ENCODE results near the gene ROR2.

ROR2 gene

DNA sequence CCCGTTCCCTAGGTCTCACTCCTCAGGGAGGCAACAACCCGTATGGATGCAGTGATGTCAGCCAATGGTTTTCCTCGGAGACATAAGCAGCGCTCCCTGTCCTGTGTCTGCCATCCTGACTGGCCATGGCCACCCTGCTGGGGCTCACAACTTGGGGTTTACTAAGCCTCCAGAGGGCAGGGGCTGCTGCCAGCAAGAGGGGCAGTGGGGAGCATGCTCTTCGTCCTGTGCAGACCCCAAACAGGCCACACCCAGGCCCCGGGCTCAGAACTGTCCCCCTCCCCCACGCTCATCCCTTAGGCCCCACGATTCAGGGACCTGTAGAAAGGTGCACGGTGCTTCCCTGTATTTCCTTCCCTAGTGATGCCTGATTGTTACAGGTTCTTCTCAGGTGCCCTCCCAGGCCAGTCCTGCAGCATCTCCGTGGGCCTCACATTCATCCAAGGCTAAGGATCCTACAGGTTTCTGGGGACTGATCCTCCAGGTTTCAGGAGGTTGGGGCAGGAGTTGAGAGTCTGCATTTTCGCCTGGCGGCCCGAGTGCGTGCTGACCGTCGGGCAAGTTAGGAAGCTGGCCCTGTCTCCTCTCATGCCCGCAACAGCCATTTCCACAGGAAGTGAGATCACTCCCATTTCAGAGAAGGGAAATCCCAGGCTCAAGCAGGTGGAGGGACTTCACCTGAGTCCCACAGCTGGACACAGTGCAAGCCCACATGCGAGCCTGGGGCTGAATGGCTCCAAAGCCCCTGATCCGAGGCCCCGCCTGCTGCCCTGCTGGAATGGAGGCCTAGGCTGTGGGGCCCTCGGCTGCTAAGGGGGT, 217.6 kb downstream of the ROR2 start:
- DNase-seq, result no peak

DNA sequence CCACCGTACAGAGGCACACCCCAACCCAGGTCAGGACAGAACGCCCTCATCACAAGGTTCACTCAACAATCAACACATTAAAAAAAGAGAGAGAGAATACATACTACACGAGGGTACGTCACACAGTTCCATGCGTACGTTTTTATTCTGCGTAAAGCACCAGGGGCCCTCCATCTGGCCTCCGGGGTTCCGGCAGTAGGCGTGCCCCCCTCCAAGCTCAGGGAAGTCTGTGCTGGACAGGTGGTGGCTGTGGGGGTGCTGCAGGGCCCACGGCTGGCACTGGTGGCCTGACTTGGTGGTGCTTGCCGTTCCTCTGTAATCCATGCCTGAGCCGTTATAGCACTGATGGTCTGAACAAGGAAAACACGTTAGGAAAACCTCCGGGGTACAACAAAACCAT, 219.2 kb downstream of the ROR2 start:
- no peak for DNase-seq

DNA sequence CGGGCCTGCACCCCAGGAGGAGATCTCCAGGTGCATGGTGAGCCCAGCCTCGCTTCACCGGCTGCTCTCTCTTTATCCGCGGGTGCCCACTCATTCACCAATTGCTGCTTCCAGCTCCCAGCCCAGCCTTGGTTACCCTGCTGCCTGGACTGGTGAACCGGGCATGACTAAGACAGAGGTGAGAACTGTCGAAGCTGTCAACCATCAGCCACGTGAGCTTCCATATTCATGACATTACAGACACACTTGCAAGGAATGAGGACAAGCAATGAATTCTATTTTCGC, 220.5 kb downstream of the ROR2 start:
- no peak for DNase-seq

DNA sequence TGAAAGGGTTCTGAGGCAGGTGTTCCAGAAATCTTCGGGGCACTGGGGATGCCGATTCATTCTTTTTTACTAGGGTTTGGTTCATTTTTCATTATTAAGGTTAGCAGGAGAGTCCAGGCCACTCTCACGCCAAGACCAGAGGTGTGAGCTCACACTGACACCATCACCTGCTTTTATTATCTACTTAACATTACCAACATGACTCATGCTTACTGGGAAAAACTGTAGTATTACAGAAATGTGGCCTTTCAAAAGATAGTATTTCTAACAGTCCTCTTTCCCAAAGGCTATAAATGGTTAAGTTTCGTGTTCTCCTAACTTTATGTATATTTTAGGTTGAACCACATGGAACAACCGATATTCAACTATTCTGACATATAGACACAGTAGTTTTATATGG, 222.1 kb downstream of the ROR2 start:
- no peak for DNase-seq

DNA sequence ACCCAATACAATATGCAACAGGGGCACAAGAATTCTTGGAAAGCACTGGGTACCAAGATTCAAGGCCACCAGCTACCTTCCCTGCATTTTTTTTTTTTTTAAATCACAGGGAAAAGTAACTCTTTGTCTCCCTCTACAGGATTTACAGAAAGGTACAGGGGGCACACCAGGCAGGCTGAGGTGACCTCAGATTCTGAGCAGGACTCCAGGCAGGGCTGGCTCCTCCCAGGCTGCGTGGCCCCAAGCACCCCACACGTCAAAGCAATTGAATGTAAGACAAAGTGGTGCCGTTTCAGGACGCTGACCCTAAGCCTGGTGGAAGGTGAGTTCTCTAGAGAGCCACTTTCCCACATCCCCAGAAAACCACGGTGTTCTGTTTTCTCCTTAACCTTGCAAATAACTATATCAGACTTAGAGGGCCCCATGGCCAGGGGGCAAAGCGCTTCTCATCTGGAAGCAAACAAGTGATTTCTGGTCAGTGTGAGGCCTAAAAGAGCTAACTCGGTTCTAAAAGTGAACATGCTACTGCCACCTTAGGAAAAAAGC, 222.6 kb downstream of the ROR2 start:
- peak; percentile 48 for DNase-seq

DNA sequence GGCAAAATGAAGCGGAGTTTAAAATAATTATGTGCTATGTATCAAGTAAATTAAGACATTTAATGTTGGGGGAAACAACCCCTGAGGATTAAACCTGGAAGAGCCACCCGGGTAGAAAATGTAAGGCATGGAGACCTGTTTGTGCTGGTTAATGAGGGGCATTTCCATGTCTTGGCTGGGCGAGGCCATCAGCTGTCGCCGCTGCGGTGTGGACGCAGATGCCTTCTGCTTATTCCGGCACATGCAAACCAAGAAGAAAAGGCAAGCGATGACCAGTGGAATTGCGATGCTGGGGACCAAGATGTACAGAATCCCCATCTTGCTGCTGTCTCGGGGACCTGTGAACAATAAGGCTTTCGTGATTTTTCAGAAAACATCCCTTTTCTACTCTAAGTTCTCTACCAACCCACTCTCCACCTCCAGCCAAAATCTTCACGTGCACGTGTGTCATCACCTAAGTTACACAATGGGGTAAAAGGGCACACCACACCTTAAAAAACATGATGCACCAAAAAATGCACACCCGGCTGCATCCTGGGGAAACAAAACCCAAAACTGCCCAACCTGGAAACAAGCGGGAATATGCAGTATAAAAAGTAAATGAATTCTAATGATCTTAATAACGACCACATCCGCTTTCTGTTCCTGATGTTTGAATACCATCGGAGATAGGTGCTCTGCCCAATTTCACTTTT, 223.5 kb downstream of the ROR2 start:
- DNase-seq, result no peak

DNA sequence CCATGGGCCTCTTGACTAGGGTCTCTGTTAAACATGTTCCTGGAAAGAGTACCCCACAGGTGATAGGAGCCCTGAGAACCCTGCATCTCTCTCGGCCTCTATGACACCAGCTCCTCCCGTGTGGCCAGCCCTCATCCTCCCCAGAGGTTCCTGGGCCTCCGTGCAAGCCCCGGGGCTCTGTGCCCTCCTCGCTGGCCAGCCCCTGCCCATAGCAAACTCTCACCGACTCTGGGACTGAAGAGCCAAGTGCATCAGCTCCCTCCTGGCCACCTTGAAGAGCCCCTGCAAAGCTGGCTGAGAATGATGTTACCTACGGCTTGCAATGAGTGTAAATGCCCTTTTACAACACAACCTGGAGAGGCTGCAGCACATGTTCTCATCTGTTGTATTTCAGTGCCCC, 224.4 kb downstream of the ROR2 start:
- DNase-seq, result no peak

DNA sequence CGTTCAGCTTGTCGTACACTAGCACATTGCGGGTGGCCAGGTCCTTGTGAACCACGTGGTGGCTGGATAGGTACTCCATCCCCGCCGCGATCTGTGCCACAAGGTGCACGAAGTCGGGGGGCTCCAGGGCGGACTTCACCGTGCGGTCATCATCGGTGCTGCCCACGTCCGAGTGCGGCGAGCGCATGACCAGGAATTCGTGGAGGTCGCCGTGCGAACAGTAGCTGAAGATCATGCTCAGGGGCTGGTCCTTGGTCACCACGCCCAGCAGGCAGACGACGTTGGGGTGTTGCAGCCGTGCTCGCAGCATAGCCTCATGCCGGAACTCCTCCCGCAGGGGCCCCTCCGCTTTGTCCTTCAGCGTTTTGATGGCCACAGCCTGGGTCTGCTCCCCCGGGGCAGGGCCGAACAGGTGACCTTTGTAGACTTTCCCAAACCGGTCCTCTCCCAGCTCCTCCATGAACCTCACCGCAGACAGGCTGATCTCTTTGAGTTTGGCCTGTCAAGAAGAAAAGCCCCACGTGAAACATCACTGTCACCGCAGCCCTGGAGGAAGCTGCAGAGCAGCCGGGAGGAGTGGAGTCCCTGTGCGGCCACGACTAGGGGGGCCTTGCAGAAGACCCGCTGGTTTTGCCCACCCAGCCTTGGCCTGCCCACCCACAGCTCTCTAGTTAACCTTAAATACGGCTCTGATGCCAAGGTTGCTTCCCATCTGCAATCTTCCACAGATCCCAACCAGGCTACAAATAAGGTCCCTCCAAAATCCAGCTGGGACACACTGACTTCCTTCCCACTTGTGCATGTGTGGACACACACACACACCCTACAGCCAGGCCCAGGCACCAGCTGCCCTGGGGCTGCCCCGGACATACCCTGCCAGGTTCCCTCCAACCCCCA, 225.2 kb downstream of the ROR2 start:
- no peak for DNase-seq

DNA sequence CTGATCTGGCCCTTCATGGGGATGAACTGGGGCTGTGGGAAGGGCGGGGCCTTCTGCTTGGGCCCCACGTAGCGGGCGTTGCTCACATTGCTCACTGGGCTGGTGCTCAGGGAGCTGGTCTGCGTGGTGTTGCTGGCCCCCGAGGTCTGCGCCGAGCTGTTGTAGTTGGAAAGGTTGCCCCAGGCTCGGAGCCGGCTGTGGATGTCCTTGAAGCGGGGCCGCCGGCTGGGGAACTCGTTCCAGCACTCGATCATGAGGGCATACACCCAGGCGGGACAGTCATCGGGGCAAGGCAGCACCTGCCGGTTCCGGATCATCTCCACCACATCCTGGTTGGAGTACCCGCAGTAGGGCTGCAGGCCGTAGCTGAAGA, 226.0 kb downstream of the ROR2 start:
- DNase-seq, result no peak

DNA sequence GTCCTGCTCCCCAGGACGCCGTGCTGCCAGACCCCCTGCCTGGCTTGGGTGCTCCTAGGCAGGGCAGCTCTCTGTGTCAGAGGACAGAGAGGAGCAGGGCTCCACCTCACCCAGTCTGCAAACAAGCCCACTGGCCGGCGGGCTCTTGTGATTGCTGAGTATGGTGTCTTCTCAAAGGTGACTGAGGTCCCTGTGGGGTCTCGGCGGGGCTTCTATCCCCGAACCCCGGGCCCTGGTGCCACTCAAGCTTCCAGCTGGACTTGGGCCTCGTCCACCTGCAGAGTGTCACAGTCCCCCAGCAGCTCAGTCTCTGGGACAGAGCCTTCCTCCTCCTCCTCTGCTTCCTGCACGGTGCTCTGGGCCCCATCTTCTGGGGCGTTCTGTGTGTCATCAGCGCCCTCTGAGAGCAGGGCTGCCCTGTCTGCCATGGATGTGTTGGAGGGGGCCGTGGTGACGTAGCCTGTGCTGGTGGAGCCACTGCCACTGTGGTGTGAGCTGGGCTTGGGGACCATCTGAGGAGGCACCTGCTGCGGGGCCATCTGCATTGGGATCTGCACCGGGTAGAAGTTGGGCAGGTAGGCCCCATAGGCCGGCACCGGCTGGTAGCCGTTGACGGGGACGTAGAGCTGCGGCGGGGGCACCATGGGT, 226.5 kb downstream of the ROR2 start:
- no peak for DNase-seq

DNA sequence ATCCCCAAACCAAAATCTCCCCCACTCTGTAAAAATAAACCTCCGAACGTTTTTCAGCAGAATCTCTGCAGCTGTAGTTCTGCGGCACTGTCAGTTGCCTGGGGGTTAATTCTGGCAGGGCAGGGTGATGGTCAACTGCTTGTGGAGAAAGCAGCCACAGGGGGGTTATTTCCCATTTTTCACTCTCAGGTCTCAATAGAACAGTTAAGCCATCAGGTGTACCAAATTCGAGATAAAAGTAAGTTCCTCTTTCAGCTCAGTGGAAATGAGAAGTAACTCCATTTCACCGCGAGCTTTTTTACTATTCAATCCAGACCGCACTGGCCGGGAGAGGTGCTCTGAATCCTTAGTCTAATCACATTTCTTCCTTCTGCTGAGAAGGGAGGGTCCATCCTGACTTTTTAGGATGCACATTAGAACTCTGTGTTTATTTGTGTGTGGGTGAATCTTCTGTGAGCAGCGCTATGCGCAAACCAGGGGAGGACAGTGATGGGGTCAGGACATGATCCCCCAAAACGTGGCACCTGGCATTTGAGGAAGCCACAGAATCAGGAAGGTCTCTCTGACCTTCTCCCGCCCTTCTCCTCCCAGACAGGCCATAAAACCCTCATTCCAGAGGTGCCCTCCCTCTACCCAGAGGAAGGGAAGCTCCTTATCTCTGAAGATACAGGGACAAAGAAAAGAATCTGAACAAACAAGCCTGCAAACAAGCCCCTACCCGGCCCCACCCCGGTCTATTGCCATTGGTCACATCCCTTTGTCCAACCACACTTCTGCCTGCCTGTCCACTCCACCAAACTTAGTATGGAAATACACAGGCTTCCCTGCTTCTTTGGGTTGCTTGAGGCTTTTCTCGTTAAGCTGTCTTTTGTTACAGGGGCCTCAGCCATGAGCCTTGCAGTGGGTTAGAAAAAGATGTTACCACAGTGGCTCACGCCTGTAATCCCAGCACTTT, 229.0 kb downstream of the ROR2 start:
- no peak for DNase-seq

DNA sequence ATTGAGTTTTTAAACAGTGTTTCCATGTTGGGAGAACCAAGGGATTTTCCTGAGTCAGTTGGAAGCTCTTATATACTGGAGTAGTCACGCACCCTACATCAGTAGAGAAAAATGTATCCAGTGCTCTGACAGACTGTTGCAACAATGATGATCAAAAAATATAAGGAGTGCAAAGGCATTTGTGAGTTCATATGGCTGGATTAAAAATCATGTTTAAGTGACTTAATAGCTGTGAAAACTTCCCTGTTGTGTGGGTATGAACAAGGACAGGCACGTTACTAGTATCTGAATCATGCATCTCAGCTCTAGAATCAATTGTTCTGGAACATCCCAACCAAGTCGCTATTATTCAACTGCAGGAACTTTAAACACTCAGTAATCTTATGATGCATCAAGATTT, 229.7 kb downstream of the ROR2 start:
- DNase-seq, result peak; percentile 55

DNA sequence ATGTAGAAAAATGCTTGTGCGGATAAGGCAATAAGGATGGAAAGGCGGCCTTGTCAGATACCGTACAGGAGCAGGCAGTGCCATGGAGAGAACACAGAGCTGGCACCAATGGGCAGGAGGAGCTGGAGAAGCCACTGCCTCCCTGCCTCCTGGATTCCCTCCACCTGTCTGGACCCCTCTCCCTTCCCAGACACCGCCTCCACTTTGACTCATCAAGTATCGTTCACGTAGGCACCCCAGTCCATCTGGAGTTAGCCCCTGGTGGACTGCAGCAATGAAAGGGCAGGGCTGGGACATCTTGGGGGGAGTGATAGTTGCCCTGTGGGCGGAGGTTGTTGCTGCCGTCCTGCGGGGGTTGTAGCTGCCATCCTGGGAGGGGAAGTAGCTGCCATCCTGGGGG, 232.0 kb downstream of the ROR2 start:
- DNase-seq, result no peak

DNA sequence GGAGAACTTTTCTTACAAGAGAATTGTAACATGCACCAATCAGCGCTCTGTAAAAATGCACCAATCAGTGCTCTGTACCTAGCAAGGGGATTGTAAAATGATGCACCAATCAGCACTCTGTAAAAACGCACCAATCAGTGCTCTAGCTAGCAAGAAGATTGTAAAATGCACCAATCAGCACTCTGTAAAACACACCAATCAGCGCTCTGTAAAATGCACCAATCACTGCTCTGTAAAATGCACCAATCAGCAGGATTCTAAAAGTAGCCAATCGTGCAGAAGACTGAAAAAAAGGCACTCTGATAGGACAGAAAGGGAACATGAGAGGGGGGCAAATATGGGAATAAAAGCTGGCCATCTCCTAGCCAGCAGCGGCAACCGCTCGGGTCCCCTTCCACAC, 233.2 kb downstream of the ROR2 start:
- no peak for DNase-seq

DNA sequence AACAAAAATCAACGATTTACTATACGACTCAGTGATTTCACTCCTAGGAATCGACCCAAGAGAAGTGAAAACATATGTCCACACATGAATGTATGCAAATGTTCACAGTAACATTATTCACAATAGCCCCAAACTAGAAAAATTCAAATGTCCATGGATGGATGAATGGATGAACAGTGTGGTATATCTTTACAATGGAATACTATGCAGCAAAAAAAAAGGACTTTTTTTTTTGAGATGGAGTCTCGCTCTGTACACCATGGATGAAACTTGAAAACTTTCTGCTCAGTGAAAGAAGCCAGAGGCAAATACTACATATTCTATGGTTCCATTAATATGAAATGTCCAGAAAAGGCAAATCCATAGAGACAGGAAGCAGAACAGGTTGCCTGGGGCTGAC, 233.8 kb downstream of the ROR2 start:
- no peak for DNase-seq

DNA sequence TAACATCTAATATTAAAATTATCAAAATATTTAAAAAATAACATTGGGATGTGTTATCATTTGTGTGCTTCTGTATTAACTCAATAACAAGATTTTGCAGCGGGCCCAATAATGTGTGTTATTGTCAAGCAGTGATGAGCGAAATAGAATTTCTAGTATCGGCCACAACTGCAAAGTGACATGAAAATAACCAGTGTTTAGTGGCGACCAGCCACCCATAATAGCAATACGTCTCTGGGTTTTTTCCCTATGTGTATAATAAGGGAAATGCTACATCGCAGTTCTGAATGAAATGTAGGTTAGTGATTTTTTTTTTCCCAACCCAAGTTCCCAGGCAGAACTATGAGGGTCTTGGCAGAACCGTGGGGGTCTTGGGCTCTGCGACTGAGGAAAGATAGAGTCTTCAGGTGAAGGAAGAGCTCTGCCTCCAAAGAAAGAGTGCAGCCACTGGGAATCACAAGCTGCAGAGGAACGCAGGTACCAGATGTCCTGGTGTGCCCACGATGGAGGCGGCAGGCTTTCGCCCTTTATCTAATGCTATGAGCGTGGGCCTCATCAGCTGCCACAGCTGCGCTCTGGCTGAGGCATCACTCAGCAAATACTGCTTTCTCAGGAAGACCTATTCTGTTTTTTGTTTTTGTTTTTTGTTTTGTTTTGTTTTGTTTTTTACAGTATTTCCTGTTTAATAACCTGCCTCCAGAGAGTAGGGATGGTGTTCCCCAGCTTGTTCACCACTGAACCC, 235.0 kb downstream of the ROR2 start:
- DNase-seq, result no peak

DNA sequence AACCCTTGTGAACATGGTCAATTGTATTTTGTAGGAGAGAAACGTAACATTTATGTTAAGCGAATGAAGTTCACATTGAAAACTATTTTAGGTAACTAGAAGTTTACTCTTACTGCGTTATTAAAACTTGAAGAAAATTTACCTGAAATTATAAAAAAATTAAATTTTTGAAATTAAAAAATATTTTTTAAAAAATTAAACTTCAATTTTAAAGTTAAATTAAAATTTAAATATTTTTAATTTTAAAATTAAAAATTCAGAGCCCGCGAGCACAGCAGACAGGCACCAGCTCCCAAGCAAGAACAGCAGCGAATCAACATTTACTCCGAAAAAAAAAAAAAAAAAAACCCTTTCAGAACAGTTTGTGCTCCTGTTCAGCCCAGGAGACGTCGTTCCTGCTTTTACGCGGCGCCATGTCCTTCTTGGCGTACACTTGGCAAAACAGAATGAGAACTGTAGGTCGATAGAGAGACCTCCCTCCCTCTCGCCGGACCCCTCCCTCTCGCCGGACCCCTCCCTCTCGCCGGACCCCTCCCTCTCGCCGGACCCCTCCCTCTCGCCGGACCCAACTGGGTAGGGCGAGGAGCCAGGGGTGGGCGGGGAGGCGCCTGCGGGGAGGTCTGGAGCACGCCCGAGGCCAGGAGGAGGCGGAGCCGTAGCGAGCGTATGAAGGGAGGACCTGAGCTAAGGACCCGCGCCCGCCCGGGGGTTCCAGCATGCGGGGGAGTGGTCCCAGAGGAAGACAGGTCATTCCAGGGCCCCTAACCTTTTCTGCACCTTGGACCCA, 235.8 kb downstream of the ROR2 start:
- DNase-seq, result peak; percentile 49

DNA sequence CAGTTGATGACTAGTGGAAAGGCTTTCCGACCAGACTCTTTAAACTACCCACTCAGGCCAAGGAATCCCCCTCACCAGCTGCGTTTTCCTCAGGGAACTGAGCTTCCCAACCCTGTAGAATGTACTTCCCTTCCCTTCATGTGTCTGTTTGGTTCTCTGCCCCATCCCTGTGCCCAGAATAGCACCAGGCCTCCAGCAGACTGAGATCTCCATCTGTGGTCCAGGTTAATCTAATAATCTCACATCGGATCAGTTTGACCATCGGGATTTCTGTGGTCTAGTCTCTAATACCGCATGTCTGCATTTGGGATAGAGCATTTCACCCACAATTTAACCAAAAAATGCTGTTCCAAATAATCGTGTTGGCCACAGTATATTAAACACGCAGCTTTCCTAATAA, 237.2 kb downstream of the ROR2 start:
- no peak for DNase-seq

DNA sequence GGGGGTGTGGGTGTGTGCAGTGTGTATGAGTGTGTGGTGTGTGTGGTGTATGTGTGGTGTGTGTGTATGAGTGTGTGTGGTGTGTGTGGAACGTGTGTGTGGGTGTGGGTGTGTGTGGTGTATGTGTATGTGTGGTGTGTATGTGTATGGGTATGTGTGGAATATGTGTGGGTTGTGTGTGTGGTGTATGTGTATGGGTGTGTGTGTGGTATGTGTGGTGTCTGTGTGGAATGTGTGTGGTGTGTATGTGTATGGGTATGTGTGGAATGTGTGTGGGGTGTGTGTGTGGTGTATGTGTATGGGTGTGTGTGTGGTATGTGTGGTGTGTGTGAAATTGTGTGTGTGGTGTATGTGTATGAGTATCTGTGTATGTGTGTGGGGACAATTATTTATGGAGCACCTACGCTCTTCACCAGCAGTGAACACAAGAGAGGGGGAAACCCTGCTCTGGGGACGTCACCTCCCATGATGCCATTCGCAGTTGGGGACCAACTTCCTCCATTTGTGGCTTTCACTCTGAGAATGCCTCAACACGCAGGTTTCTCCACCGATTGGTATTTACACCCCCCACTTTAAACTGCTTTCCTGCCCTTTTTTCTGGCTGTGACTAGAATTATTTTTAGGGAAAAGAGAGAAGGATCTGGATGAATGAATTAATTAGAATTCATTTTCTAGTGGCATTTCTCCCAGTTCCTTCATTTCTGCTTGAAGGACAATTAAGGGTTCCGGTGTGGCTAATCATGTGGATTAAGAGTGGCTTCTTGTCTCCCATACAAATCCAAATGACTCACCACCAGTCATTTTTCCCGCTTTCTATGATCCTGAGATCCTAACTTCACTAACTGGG, 238.1 kb downstream of the ROR2 start:
- DNase-seq, result peak; percentile 80

Data from fibroblast of skin of right quadriceps (primary cell).